AG04449 (cell line): ENCODE data around the gene NUP214.

Experiments used
- CTCF ChIA-PET: fragments of 350-600 bp; formaldehyde crosslinking; extraction: SDS; loops from one replicate; lab custom pipeline; 2021; ENCODE audit warnings: antibody characterized with exemption; lab: Yijun Ruan, JAX
- POLR2A ChIA-PET: fragments of 400-600, 350-600 bp; formaldehyde crosslinking; extraction: SDS; loops from one replicate; lab custom pipeline; 2020; ENCODE audit warnings: antibody characterized with exemption, inconsistent platforms; lab: Yijun Ruan, JAX
- DNase-seq: peaks from one replicate; pipeline ENCODE4 v3.0.0-alpha.2; 2010; ENCODE audit warnings: low read depth, low spot score
- H3K4me3 ChIP-seq: 2 replicates; pipeline ENCODE4 v1.5.1; 2011; ENCODE audit warnings: low read depth, mild to moderate bottlenecking, control low read depth, low read length
- TF ChIP-seq, protein P1 (sequence below): IDR thresholded peaks from one replicate; pipeline ENCODE4 v1.5.1; 2011; ENCODE audit warnings: mild to moderate bottlenecking, moderate library complexity, low read length, control low read depth, inconsistent platforms; ENCODE audit not compliant: insufficient read depth; ENCODE audit errors: missing control alignments

Gene NUP214

GRCh38 chr9:131174681-131175239 is 49.4 kb downstream of the NUP214 start:
- no peak overlapping the region for H3K4me3 ChIP-seq
- ChIA-PET POLR2A (no interaction called here), CTCF (interaction anchor here (1.8 to 12.3 kb wide), 2 partner anchors 10 to 158 kb away, joined by 5 to 403 read pairs; no protein-coding TSS in a partner anchor)
- TF ChIP-seq, protein P1, sequence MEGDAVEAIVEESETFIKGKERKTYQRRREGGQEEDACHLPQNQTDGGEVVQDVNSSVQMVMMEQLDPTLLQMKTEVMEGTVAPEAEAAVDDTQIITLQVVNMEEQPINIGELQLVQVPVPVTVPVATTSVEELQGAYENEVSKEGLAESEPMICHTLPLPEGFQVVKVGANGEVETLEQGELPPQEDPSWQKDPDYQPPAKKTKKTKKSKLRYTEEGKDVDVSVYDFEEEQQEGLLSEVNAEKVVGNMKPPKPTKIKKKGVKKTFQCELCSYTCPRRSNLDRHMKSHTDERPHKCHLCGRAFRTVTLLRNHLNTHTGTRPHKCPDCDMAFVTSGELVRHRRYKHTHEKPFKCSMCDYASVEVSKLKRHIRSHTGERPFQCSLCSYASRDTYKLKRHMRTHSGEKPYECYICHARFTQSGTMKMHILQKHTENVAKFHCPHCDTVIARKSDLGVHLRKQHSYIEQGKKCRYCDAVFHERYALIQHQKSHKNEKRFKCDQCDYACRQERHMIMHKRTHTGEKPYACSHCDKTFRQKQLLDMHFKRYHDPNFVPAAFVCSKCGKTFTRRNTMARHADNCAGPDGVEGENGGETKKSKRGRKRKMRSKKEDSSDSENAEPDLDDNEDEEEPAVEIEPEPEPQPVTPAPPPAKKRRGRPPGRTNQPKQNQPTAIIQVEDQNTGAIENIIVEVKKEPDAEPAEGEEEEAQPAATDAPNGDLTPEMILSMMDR = no peak
- no peak for DNase-seq

DNA sequence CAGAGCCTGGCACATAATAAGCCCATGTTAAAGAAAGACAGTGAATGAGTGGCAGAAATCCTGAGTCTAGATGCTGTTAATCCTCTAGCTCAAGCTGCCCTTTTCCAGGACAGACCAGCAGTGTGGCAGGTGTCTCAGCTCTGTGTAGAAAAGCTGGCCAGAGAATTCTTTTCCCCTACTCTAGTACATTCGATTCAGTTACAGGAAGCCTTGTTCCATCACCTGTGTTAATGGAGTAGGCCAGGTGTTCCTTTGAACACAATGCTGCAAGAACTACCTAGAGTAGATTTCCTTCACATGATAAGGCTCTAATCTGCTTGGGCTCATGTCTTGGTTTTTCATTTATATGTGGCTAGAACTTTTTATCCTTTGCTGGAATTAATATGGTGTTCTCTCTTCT is 52.5 kb downstream of the NUP214 start:
- H3K4me3 ChIP-seq = no peak overlapping the region
- ChIA-PET POLR2A (interaction anchor here (0.7 kb wide), 1 partner anchor 205 kb away, joined by 4 read pairs; no protein-coding TSS in a partner anchor), CTCF (interaction anchor here (0.7 to 12.3 kb wide), 34 partner anchors 10 to 281 kb away, joined by 3 to 403 read pairs (median 4); partner anchors contain the start of gene NUP214)
- no peak for DNase-seq
- TF ChIP-seq, protein P1 = no peak

DNA sequence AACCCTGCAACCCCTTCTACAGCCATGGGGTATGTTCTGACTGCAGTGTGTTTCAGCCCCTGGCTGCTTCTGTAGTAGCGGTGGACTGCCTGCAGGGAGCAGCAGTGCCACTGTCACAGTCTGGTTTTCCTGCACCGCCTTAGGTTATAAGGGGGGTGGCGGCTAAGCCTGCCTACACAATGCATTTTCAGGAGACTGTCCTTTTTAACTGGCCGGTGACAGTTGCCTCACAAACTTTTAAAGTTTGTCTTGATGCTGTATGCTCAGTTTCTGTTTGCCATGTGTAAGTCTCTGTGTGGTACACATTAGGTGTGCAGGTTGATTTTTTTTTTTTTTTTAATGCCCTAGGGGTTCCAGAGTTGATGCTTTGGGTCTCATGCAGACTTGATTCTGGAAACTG is 53.0 kb downstream of the NUP214 start:
- no peak for DNase-seq
- ChIA-PET CTCF (interaction anchor here (0.7 to 12.3 kb wide), 34 partner anchors 9 to 342 kb away, joined by 3 to 403 read pairs (median 4); partner anchors contain the start of gene NUP214), POLR2A (interaction anchor here (0.7 kb wide), 1 partner anchor 159 kb away, joined by 4 read pairs; no protein-coding TSS in a partner anchor)
- no peak overlapping the region for H3K4me3 ChIP-seq
- TF ChIP-seq, protein P1 = peak; percentile 91

- no peak for DNase-seq
- no peak overlapping the region for H3K4me3 ChIP-seq
- CTCF ChIA-PET = interaction anchor here (0.8 to 12.3 kb wide), 23 partner anchors 9 to 341 kb away, joined by 3 to 403 read pairs (median 5); partner anchors contain the start of gene NUP214
- POLR2A ChIA-PET = interaction anchor here (0.7 kb wide), 1 partner anchor 158 kb away, joined by 4 read pairs; no protein-coding TSS in a partner anchor
- TF ChIP-seq, protein P1 = no peak
Measured at GRCh38 chr9:131178926-131179325, 53.5 kb downstream of the NUP214 start.

DNA sequence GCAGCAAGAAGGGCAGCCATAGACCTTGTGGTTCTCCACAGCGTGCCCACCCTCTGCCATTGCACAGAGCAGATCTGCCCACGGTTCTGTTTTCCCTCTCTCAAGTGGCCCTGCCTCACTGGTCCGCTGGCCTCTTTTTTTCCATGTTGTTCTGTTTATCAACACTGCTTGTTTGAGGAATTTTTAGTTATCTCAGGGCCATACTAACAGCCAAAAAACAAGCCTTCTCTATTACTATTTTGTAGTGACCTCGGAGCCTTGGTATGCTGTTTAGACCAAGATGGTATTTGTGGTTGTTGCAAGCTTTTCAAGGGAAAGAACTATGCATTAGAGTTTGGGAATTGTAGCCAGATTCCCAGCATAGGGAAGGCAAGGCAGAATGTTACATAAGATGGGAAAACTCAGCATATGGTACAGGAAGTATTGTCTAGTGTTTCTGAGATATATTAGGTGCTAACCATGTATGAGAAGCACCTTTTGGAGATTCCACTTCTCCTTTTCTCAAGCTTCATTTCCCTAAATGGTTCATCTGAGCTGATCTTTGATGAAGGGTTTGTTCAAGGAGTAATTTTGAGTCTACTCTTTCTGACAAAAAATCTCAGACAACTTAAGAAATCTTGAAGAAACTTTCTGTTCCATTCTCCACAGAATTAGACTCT is 54.3 kb downstream of the NUP214 start:
- CTCF ChIA-PET = interaction anchor here (0.8 to 12.3 kb wide), 12 partner anchors 9 to 170 kb away, joined by 3 to 403 read pairs (median 8); no protein-coding TSS in a partner anchor
- DNase-seq = peak; percentile 80
- POLR2A ChIA-PET = interaction anchor here (0.6 to 1.3 kb wide), 4 partner anchors 55 to 193 kb away, joined by 3 to 5 read pairs (median 4); no protein-coding TSS in a partner anchor
- TF ChIP-seq, protein P1 = no peak
- no peak overlapping the region for H3K4me3 ChIP-seq
